NCI-H345 treated with DMSO at 0.1 percent for 48 hours (cell line): ENCODE results near the gene C12orf75.

Experiments
- DNase-seq: peaks from one replicate; lab custom pipeline; 2025; ENCODE audit not compliant: unreplicated experiment; lab: John Stamatoyannopoulos, UW

C12orf75 gene

DNA sequence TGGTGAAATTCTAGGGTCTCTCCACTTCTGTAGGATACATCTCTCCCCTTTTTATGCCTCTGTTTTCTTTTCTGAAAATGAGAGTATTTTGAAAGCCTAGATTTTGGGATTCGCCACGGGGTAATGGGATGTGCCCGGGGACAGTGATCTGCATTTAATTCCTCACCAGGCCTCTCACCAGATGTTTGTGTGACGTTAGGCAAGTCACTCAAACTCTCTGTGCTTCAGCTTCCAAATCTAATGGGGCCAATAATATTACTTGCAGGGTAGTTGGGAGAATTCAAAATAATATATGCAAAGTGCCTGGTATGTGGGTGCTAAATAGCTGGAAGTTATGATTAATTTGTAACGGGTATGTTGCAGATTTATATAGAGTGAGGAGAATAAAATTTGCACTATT lies 78.8 kb downstream of the C12orf75 start:
- no peak for DNase-seq

DNA sequence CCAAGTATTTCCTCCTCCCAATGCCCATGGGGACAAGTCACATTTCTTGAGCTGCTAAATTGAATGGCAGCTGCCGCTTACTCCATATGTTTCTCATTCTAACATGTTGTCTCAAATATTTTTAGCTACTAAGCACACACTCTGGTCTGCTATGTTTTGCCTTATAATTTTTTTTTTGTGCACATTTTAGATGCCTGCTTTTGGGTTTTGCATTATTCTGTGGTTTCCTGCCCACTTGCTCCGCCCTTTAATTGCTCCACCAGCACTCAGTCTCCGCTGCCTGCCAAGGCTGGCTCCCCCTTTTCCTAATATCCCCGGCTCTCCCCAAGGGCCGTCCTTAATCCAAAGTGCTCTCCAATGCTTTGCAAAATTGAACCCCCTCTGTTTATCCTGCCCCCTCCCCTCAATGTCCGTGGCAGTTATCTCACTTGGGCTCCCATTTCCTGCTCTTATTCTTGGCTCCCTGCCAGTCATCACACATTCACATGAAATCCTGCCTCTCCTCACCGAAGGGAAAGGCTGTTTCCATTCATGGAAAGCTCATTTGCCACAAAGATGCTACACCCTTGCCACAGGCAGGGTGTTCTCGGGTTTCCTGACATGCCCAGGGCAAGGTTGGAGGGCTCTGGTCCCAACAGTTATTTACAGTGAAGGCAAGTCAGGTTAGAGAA lies 79.4 kb downstream of the C12orf75 start:
- DNase-seq, result peak; percentile 98

DNA sequence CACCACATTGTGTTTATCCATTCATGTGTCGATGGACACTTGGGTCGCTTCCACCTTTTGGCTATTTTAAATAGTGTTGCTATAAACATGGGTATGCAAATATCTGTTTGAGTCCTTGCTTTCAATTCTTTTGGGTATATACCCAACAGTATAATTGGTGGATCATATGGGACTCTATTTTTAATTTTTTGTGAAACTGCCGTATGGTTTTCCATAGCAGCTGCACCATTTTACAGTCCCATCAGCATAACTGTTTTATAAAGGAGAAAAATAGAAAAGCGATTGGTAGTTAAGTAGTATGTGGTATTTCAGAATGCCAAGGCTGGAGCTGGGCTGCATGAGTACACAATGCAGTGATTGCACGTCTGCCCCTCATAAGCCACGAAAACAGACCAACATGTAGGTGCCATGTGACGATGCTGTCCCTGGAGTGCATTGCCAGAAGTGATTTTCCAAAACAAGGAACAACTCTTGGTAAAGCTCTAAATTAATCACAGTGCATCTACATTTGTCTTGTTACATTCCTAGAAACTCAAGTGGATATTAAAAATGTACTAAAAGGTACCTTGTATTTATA lies 83.5 kb downstream of the C12orf75 start:
- no peak for DNase-seq

DNA sequence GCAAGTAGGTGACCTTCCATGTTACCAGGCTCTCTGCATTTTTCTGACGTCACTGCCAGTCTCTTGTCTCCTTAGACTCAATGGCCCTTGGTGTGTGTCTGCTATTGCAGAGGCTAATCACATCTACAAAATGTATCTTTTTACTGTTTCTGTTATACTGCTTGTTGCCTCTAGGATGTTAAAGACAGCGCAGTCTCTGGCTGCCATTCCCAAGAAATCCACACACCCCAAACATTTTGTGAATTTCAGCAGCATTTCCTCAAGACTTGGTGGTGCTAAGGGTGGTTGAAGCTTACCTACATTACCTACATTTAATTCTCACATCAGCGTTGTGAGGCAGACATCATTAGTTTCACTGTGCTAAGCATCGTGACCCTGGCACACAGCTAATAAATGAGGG lies 87.2 kb downstream of the C12orf75 start:
- no peak for DNase-seq

DNA sequence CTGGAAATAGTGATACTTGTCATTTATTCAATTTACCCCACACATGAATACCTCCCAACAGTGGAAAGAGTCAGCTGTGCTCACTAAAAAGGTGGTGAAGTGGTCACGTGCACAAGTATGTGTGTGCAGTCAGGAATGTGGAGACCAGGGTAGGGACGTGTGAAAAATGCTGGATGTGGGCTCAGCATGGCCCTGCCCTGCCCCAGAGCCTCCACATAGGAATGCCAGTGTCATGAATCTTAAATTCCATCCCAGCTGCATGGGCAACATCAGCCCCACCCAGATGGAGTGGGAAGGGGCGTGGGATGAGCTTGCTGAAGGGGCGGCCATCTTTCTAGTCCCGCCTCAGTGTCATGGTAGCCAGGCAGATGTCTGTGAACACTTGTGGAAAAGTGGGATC lies 87.7 kb downstream of the C12orf75 start:
- no peak for DNase-seq

DNA sequence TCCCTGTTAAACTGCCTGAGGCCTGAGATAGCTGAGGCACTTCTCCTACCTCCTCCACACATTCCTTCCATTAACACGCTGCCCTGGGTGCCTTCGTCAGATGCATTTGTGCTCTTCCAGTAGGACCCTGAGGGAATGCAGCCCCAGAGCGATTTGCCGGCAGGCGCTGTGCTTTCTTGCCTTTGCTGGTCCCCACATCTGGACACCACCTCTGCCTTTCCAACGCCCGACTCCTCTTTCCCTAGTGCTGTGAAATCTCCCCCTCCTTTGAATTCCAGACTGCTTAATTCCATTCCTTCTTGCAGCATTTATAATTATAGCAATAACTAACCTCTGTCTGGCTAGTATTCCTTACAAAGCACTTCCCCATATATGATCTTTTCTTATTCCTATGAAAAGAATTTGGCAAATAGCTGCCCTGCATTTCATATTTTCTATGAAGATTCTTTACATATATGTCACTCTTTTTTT lies 88.4 kb downstream of the C12orf75 start:
- no peak for DNase-seq

DNA sequence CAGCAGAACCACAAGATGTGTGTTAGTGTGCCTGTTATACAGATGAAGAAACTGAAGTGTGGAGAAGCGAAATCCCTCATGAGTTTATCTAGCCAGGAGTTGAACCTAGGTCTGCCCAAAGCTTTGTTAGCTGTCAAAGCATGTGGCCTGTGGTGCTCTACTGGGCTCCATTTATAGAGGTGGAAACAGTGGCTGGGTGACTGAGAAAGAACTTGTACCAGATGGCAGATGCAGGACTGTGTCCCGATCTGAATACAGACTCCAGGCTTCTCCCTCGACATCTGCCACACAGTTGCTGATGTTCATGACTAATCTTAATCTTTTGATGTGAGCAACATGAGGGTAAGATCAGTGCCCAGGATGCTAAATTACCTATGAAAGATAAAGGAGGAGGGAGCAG lies 89.1 kb downstream of the C12orf75 start:
- DNase-seq, result no peak

DNA sequence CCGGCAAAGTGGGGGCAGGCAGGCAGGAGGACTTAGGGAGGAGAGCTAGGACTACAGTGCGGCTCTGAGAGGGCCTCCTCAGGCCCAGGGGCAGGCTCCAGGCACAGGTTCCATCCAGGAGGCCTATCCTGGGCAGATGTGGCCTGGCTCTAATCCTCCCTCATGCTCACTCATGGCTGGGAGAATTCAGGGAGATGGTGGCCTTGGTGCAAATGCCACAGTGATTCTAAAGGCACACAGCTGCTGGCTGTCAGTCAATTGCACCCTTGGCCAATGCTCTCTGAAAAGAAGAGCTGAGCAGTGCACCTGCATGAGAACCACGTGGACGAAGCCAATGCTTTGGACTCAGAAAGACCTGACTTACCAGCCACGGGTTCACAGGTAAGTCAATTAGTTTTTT lies 89.6 kb downstream of the C12orf75 start:
- DNase-seq, result no peak

DNA sequence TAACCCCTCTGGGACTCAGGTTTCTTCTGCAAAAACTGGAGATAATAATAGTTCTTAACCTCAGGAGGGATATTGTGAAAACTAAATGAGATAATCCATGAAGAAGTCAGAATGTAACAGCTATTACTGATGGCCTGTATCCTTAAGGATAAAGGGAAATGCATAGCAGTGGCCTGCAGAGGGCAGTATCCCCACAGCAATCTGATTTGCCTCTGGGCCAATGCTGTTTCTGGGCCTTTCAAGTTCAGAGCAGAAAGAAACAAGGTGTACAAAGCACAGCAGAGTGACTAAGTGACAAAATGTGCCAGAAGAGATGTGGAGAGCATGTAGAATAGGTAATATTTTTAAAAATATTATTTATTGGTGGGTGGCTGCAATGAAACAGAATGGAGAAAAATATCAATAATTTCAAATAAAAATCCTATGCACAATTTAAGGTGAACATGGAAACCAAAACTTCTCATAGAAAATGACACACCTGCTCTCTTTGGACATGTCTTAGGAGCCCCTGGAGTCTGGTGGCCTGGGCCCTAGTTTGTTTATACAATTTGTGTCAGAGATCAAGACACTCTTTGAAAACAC lies 90.3 kb downstream of the C12orf75 start:
- DNase-seq, result peak; percentile 65
